ENCODE measurements around the gene FCF1. TPM values are rescaled to one million over a fixed set of nuclear protein-coding genes. Genes with fewer than 3 reads are reported as not detected.

Gene FCF1
- total and polyA plus RNA-seq, 2 of the 13 experiments (the other 11 are each of a cell fraction or from before 2014, with no cell fraction given), result 31.0 to 44.4 TPM

GRCh38 chr14:74712499-74713394 lies at the start of gene FCF1, which contains the start of gene AREL1 (continued):
- peak in 1 of 2 experiments; percentile 57; a peak in 1 of 4 replicates for TF ChIP-seq REST (IDR thresholded peaks at IDR 0.05; ENCODE audit: borderline replicate concordance in 1 of 2, low read depth in 1 of 2, low read length in 2 of 2)
- TF ChIP-seq ZMYM4 (CRISPR knock-in tag; IDR thresholded peaks at IDR 0.05), result peak; percentile 92
- TF ChIP-seq YEATS2 (CRISPR knock-in tag; IDR thresholded peaks at IDR 0.05; ENCODE audit: borderline replicate concordance), result peak; percentile 96
- TF ChIP-seq ZNF660 (CRISPR knock-in tag; IDR thresholded peaks at IDR 0.05; ENCODE audit: borderline replicate concordance, low read depth), result no peak
- TF ChIP-seq RARG (CRISPR knock-in tag; IDR thresholded peaks at IDR 0.05; ENCODE audit: low read depth), result no peak
- TF ChIP-seq KDM4B (CRISPR knock-in tag; IDR thresholded peaks at IDR 0.05), result 0 out of 2 replicates have a peak, but pooled peaks have one; percentile 22
- TF ChIP-seq ZNF281 (CRISPR knock-in tag; IDR thresholded peaks at IDR 0.05; ENCODE audit: borderline replicate concordance), result no peak
- TF ChIP-seq STAT6 (CRISPR knock-in tag; IDR thresholded peaks at IDR 0.05; ENCODE audit: borderline replicate concordance), result no peak
- TF ChIP-seq HNF1B (CRISPR knock-in tag; IDR thresholded peaks at IDR 0.05), result peak; percentile 88
- no peak for TF ChIP-seq SUZ12 (IDR thresholded peaks at IDR 0.05; ENCODE audit: low read depth, low read length)
- TF ChIP-seq TEF (CRISPR knock-in tag; IDR thresholded peaks at IDR 0.05), result no peak
- TF ChIP-seq POLR2G (IDR thresholded peaks at IDR 0.05; ENCODE audit: low read depth, low read length), result peak; percentile 97
- no peak for TF ChIP-seq JUND (CRISPR knock-in tag; IDR thresholded peaks at IDR 0.05)
- TF ChIP-seq GABPA (IDR thresholded peaks at IDR 0.05; ENCODE audit: low read depth, low read length), result peak; percentile 93
- TF ChIP-seq GABPA (CRISPR knock-in tag; IDR thresholded peaks at IDR 0.05; ENCODE audit: low read depth), result peak; percentile 100
- no peak for TF ChIP-seq KLF9 (CRISPR knock-in tag; IDR thresholded peaks at IDR 0.05; ENCODE audit: low read depth)
- TF ChIP-seq ELF3 (CRISPR knock-in tag; IDR thresholded peaks at IDR 0.05), result peak; percentile 91
